NCI-H1417 treated with DMSO at 0.1 percent for 48 hours (cell line): Measurements from ENCODE around the gene TXNL4A.

Experiments used
- DNase-seq: peaks from one replicate; lab custom pipeline; 2025; lab: John Stamatoyannopoulos, UW

Gene TXNL4A

GRCh38 chr18:79948719-79949411 is 39.5 kb downstream of the TXNL4A start:
- no peak for DNase-seq

- no peak for DNase-seq
Observed at GRCh38 chr18:79947881-79948610, 40.3 kb downstream of the TXNL4A start.

- no peak for DNase-seq
Observed at GRCh38 chr18:79947054-79947755, 41.2 kb downstream of the TXNL4A start.

GRCh38 chr18:79945118-79946042 is 43.0 kb downstream of the TXNL4A start:
- DNase-seq, result no peak

- no peak for DNase-seq
Observed at GRCh38 chr18:79944746-79945117, 43.6 kb downstream of the TXNL4A start.

- DNase-seq, result no peak
Observed at GRCh38 chr18:79944126-79944731, 44.1 kb downstream of the TXNL4A start.

GRCh38 chr18:79943608-79944125 is 44.7 kb downstream of the TXNL4A start:
- no peak for DNase-seq

- no peak for DNase-seq
Observed at GRCh38 chr18:79942786-79943607, 45.4 kb downstream of the TXNL4A start.

- no peak for DNase-seq
Observed at GRCh38 chr18:79942211-79942610, 46.2 kb downstream of the TXNL4A start.

GRCh38 chr18:79941473-79942119 is 46.8 kb downstream of the TXNL4A start:
- DNase-seq, result no peak

- no peak for DNase-seq
Observed at GRCh38 chr18:79940814-79941472, 47.4 kb downstream of the TXNL4A start.

GRCh38 chr18:79940126-79940813 is 48.1 kb downstream of the TXNL4A start:
- DNase-seq, result no peak

- DNase-seq, result no peak
Observed at GRCh38 chr18:79939096-79939495, 49.3 kb downstream of the TXNL4A start.

GRCh38 chr18:79938196-79938595 is 50.2 kb downstream of the TXNL4A start:
- no peak for DNase-seq

- no peak for DNase-seq
Observed at GRCh38 chr18:79937103-79937860, 51.1 kb downstream of the TXNL4A start.

GRCh38 chr18:79936641-79937040 is 51.7 kb downstream of the TXNL4A start:
- no peak for DNase-seq

GRCh38 chr18:79935925-79936324 is 52.4 kb downstream of the TXNL4A start:
- DNase-seq, result no peak

GRCh38 chr18:79935499-79935898 is 52.9 kb downstream of the TXNL4A start:
- no peak for DNase-seq
